NCI-H748 (cell line): ENCODE data around the gene ZNF277.
A peak's percentile ranks its signal among the peaks of the same experiment; 100 is the strongest.

Source experiments
- DNase-seq: peaks from one replicate; lab custom pipeline; 2025; ENCODE audit not compliant: unreplicated experiment; lab: John Stamatoyannopoulos, UW

Gene ZNF277

GRCh38 chr7:112252141-112252540, 45.6 kb downstream of the ZNF277 start:
- DNase-seq, result no peak

DNA sequence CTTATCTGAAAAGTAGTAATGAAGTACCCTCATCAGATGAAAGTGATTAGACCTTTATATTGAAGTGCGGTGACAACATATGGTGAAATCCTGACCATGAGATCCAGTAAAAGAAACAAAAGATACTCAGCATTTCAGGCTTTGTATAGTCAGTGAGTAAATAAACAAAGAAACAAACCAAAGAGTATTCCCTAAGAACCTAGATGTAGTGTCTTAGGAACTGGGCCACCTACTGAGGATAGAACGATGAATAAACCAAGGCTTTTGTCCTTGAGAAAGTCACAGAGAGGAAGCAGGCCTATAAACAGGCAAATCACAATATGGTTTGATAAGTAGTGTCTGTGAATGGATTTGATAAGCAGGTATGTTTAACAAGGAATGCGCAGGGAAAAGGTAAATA, 46.2 kb downstream of the ZNF277 start:
- DNase-seq, result no peak

DNA sequence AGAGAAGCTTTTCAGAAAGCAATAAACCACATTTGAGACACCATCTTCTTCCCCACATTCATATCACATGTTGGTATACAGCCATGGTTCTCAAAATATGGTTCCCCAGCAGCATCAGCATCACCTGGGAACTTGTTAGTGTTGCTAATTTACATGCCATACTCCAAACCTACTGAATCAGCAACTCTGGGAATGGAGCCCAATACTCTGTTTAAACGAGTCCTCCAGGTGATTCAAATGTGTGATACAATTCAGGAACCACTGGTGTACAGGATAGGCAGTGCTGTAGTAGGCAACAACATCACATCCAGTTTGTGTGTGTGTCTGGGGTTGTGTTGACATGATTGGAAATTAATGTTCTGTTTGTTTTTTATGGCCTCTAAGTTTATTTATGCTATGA, 47.7 kb downstream of the ZNF277 start:
- DNase-seq, result peak; percentile 20

DNA sequence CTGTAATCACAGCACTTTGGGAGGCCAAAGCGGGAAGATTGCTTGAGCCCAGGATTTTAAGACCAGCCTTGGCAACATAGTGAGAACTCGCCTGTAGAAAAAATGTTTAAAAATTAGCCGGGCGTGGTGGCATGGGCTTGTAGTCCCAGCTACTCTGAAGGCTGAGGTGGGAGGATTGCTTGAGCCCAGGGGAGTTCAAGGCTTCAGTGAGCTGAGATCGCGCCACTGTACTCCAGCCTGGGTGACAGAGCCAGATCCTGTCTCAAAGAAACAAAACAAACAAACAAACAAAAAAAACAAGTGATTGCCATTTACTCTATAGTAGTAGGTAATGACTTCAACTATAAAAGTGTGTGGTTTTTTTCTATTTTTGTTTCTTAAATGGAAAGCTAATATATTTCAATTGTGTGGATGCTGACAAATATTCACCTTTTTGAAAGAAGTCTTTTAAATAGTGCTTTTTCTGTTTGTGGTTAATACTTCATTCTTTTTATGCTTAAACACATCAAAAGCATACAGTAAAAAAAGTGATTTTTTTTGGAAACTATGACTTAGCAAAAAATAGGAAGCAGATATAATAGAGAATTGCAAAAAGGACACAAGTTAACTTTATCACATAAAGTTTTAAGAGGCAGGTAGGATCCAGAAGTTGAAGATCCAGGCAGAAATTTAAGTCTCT, 48.4 kb downstream of the ZNF277 start:
- no peak for DNase-seq

DNA sequence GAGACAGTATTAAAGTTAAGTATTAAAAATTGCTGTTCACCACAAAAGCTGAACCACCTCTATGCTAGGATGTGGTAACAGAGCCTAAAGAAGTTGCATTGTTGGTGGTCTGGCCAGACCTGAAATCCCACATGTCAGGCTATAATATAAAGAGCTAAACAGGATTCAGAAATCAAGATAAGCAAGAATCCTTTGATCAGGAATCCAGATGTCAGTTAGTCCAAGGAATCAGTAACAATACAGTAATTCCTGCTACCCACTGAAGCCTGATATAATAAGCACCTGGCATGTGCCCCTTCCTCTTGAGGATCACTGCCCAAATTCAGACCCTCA, 48.9 kb downstream of the ZNF277 start:
- no peak for DNase-seq

- peak; percentile 76 for DNase-seq
Measured at GRCh38 chr7:112257073-112257472, 50.6 kb downstream of the ZNF277 start.

- no peak for DNase-seq
Measured at GRCh38 chr7:112260911-112261310, 54.4 kb downstream of the ZNF277 start.

- no peak for DNase-seq
Measured at GRCh38 chr7:112262036-112262435, 55.5 kb downstream of the ZNF277 start.

- DNase-seq, result no peak
Measured at GRCh38 chr7:112262855-112263487, 56.5 kb downstream of the ZNF277 start.

DNA sequence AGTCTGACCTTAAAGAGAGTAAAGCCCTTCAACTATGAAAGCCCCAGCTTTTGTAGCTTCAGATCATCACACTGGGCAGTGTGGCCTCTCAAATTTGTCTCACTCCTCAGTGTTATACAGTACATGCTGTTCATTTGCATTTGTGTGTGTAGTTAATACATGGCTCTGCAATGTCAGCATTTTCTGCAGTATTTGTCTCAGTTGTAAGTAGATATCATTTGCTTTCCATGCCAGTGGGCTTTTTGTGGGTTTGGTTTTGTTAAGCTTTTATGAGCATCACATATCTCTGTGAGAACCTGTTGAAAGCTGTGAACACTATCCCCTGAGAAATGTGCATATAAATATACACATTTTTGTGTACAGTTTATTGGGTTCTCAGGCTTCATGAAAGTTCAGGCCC, 57.0 kb downstream of the ZNF277 start:
- no peak for DNase-seq

- DNase-seq, result no peak
Measured at GRCh38 chr7:112266141-112266540, 59.6 kb downstream of the ZNF277 start.

- DNase-seq, result no peak
Measured at GRCh38 chr7:112266595-112267270, 60.2 kb downstream of the ZNF277 start.

DNA sequence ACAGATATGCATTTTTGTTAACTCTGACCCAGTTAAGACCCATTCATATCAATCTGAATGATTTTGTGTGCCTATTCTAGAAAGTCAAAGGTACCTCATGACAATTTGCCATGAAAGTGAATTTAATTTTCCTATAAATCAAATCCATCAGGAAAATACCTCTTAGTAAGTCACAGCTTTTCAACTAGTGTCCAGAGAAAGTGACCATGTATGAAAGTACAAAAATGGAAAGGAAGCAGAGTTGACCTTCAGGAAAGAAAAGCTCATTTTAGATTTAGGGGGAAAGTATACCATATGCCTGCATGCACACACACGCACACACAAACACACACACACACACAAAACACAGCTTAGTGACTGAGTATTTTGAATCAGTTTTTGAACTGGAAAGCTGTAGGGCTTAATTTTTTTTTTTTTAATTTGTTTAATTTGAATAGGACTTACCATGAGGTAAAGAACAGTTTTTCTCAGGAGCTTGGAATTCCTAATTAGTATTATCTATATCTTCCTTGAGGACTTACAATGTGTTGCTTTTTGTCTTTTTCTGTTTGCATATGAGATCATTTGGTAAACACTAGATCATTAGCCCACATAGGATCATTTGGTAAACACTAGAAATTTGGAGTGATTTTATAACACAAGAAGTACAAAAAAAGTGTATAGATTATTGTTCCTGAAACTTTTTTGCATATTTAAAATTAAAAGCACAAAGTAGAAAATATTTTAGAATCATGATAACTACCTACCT, 61.6 kb downstream of the ZNF277 start:
- peak; percentile 57 for DNase-seq

GRCh38 chr7:112271162-112271561, 64.7 kb downstream of the ZNF277 start:
- peak; percentile 64 for DNase-seq

GRCh38 chr7:112272921-112273561, 66.5 kb downstream of the ZNF277 start:
- peak; percentile 57 for DNase-seq

GRCh38 chr7:112279042-112279441, 72.5 kb downstream of the ZNF277 start:
- no peak for DNase-seq

DNA sequence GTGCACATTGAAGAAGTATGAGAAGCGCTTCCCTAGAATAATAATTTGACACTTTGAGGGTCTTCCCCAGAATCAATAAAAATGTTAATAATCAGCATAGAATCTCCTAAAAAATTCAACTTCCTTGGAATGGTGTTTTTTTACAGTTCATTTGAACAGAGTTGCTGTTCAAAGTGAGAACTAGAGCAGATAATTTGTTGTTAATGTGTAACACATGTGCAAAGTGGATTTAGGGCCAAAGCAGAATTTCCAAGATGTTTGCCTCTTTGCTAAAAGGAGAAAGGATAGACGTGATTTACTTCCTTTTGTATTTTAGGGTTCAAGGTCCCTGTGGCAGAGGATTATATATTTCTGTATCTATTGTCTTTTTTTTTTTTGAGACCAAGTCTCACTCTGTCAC, 73.8 kb downstream of the ZNF277 start:
- DNase-seq, result no peak

DNA sequence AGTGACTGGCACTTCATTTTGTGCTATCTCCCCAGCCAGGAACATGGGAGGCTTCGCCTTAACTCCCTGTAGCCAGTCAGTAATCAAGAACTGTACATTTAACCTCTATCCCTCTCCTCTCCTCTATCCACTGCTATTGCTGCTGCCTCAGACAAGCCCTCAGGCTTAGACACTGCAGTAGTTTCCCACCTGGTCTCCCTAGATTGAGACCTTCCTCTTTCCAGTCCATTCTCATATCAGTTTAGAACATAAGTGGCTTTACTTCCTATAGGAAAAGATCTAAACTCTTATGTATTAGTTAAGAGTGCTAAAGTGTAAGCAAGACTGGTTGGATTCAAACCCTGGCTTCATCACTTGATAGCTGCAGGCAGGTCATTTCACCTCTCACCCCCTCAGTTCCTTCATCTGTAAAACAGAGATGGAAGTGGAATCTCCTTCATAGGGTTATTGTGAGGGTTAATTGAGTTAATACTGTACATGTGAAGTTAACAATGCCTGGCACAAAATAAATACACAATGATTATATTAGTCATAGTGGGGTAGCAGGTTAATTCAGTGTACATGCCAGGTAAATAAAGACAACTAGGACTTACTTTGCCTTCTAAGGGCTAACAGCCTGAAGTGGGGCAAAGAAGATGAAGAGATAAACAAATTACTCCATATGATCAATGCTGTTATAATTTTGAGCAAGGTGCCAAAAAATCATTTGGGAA, 76.1 kb downstream of the ZNF277 start:
- DNase-seq, result no peak

DNA sequence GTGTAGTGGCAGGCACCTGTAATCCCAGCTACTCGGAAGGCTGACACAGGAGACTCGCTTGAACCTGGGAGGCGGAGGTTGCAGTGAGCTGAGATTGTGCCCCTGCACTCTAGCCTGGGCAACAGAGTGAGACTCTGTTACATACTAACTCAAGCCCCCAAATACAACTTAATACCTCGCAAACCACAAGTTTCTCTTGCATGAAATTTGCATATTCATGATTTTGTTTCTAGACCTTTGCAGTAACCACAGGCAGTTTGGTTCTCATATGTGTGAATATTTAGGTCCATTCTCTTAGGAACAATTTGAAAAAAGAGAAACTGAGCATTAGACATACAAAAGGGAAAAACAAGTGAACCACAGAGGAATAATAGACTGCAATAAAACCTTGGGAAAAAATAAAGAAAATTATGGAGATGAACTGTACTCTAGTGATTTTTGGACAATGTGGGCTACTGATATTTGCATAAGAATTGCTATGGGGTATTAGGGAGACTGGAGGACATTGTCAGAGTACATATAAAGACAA, 77.0 kb downstream of the ZNF277 start:
- no peak for DNase-seq
